ENCODE measurements around the gene SIGLEC12.

SIGLEC12 gene

GRCh38 chr19:51531349-51532315 is 30.0 kb upstream of the SIGLEC12 start, which contains the start of gene SIGLEC6:
SIGLEC6 (minus strand) TSS chr19:51531670; CDS start chr19:51531648, 22 bp downstream.
- no peaks in the 10 kb centered on the region for H3K9me3 ChIP-seq (replicated peaks in 1 of 11)
- H3K27ac ChIP-seq = peak within 1 kb of the TSS in 7 of 11 experiments; percentile 23 to 72 (median 65); a peak in 13 of 22 replicates
- no peaks in the 10 kb centered on the region for H4K20me1 ChIP-seq
- H3K4me1 ChIP-seq = peaks cover 13 to 21% (median 16%) of the 10 kb centered on the region in 10 experiments
- H3K4me3 ChIP-seq = peak within 1 kb of the TSS in 3 of 10 experiments; percentile 10 to 54 (median 40); a peak in 6 of 20 replicates
- TF ChIP-seq Cebpa-rat (IDR thresholded peaks at IDR 0.05) = no peak
- H3K9ac ChIP-seq = peak within 1 kb of the TSS in 6 of 11 experiments; percentile 22 to 58 (median 49); a peak in 10 of 22 replicates
- peak within 1 kb of the TSS; percentile 65 to 90 (median 80) for H3K4me2 ChIP-seq
- H3K27me3 ChIP-seq = no peaks in the 10 kb centered on the region
- no peaks in the 10 kb centered on the region for H3K36me3 ChIP-seq

- peaks cover 13 to 21% (median 16%) of the 10 kb centered on the region in 10 experiments for H3K4me1 ChIP-seq
- no peak overlapping the region for H3K9ac ChIP-seq
- H3K36me3 ChIP-seq = no peaks in the 10 kb centered on the region
- H3K4me3 ChIP-seq = no peak overlapping the region
- H3K9me3 ChIP-seq (replicated peaks in 1 of 11) = no peaks in the 10 kb centered on the region
- no peak for TF ChIP-seq Cebpa-rat (IDR thresholded peaks at IDR 0.05)
- no peaks in the 10 kb centered on the region for H3K27me3 ChIP-seq
- no peaks in the 10 kb centered on the region for H4K20me1 ChIP-seq
- H3K27ac ChIP-seq = peak overlapping the region in 5 of 11 experiments; percentile 16 to 66 (median 52); a peak in 6 of 22 replicates
- peak overlapping the region in 9 of 11 experiments; percentile 69 to 90 (median 80); a peak in 8 of 22 replicates for H3K4me2 ChIP-seq
Observed at GRCh38 chr19:51530616-51531015, 29.0 kb upstream of the SIGLEC12 start.

GRCh38 chr19:51529301-51529700 is 27.7 kb upstream of the SIGLEC12 start:
- no peak for TF ChIP-seq Cebpa-rat (IDR thresholded peaks at IDR 0.05)
- Histone ChIP-seq H4K20me1 (no peaks in the 10 kb centered on the region), H3K27me3 (no peaks in the 10 kb centered on the region), H3K27ac (no peak overlapping the region), H3K9me3 (replicated peaks in 1 of 11) (no peaks in the 10 kb centered on the region; a peak in 1 of 22 replicates), H3K4me2 (no peak overlapping the region), H3K4me1 (peaks cover 13 to 21% (median 16%) of the 10 kb centered on the region in 10 experiments), H3K4me3 (no peak overlapping the region), H3K9ac (no peak overlapping the region), H3K36me3 (no peaks in the 10 kb centered on the region)

GRCh38 chr19:51525651-51526050 is 24.1 kb upstream of the SIGLEC12 start:
- no peak overlapping the region for H3K27ac ChIP-seq
- no peaks in the 10 kb centered on the region for H3K27me3 ChIP-seq
- peaks cover 0 to 4% (median 0%) of the 10 kb centered on the region in 10 experiments; a peak in 2 of 20 replicates for H3K4me1 ChIP-seq
- H3K4me3 ChIP-seq = no peak overlapping the region
- no peak overlapping the region for H3K4me2 ChIP-seq
- no peaks in the 10 kb centered on the region for H3K36me3 ChIP-seq
- H3K9ac ChIP-seq = no peak overlapping the region
- H4K20me1 ChIP-seq = no peaks in the 10 kb centered on the region
- no peak for TF ChIP-seq Cebpa-rat (IDR thresholded peaks at IDR 0.05)
- peaks cover 0 to 9% (median 5%) of the 10 kb centered on the region in 11 experiments; a peak in 9 of 22 replicates for H3K9me3 ChIP-seq (replicated peaks in 1 of 11)

GRCh38 chr19:51524666-51525264 is 23.2 kb upstream of the SIGLEC12 start:
- no peaks in the 10 kb centered on the region for H3K36me3 ChIP-seq
- no peak overlapping the region for H3K27ac ChIP-seq

GRCh38 chr19:51521781-51522180 is 20.2 kb upstream of the SIGLEC12 start:
- no peak overlapping the region for H3K4me3 ChIP-seq
- no peaks in the 10 kb centered on the region for H3K27me3 ChIP-seq
- H3K4me2 ChIP-seq = no peak overlapping the region
- peaks cover 7 to 21% (median 14%) of the 10 kb centered on the region in 11 experiments; a peak in 20 of 22 replicates for H3K9me3 ChIP-seq (replicated peaks in 1 of 11)
- no peak overlapping the region for H3K27ac ChIP-seq
- no peak overlapping the region for H3K9ac ChIP-seq
- no peaks in the 10 kb centered on the region for H4K20me1 ChIP-seq
- H3K36me3 ChIP-seq = no peaks in the 10 kb centered on the region
- no peaks in the 10 kb centered on the region for H3K4me1 ChIP-seq
- TF ChIP-seq Cebpa-rat (IDR thresholded peaks at IDR 0.05) = no peak

More at GRCh38 chr19:51524666-51525264, 23.2 kb upstream of the SIGLEC12 start:
- Histone ChIP-seq H3K4me3 (no peak overlapping the region), H3K4me2 (no peak overlapping the region), H3K27me3 (no peaks in the 10 kb centered on the region), H3K4me1 (no peaks in the 10 kb centered on the region), H3K9me3 (replicated peaks in 1 of 11) (peaks cover 0 to 9% (median 5%) of the 10 kb centered on the region in 11 experiments; a peak in 9 of 22 replicates), H4K20me1 (no peaks in the 10 kb centered on the region), H3K9ac (no peak overlapping the region)
- TF ChIP-seq Cebpa-rat (IDR thresholded peaks at IDR 0.05) = no peak

- Histone ChIP-seq H3K9ac (no peak overlapping the region), H3K4me1 (no peaks in the 10 kb centered on the region), H3K36me3 (no peaks in the 10 kb centered on the region), H3K4me2 (no peak overlapping the region), H3K27ac (no peak overlapping the region), H3K9me3 (replicated peaks in 1 of 11) (peaks cover 7 to 21% (median 14%) of the 10 kb centered on the region in 11 experiments; a peak in 20 of 22 replicates), H4K20me1 (no peaks in the 10 kb centered on the region), H3K4me3 (no peak overlapping the region), H3K27me3 (no peaks in the 10 kb centered on the region)
- no peak for TF ChIP-seq Cebpa-rat (IDR thresholded peaks at IDR 0.05)
Observed at GRCh38 chr19:51521357-51521756, 19.8 kb upstream of the SIGLEC12 start.

GRCh38 chr19:51520728-51521127 is 19.1 kb upstream of the SIGLEC12 start:
- Histone ChIP-seq H3K4me3 (no peak overlapping the region), H3K9ac (no peak overlapping the region), H3K27me3 (no peaks in the 10 kb centered on the region), H3K4me2 (no peak overlapping the region), H3K4me1 (no peaks in the 10 kb centered on the region), H3K36me3 (no peaks in the 10 kb centered on the region), H3K9me3 (replicated peaks in 1 of 11) (peaks cover 7 to 21% (median 14%) of the 10 kb centered on the region in 11 experiments; a peak in 20 of 22 replicates), H3K27ac (no peak overlapping the region), H4K20me1 (no peaks in the 10 kb centered on the region)
- TF ChIP-seq Cebpa-rat (IDR thresholded peaks at IDR 0.05) = no peak
